ENCODE data around the gene NFATC2.

- TF ChIP-seq CTCF (IDR thresholded peaks at IDR 0.05 in 4 of 5, conservative IDR thresholded peaks at IDR 0.05 in 1 of 5) = no peak
- no peak for TF ChIP-seq POLR2A (IDR thresholded peaks at IDR 0.05)
These were observed 140.3 kb downstream of the NFATC2 start for GRCh38 chr20:51402201-51402600.
